Endothelial cell of hepatic sinusoid (primary cell): ENCODE results near the gene SLC4A1.

Source experiments
- in situ Hi-C: cut with HindIII; loops from 2 replicates; pipeline ENCODE4 v1.10.0; 2017; ENCODE audit warnings: low sequenced_read_pairs

The SLC4A1 gene

DNA sequence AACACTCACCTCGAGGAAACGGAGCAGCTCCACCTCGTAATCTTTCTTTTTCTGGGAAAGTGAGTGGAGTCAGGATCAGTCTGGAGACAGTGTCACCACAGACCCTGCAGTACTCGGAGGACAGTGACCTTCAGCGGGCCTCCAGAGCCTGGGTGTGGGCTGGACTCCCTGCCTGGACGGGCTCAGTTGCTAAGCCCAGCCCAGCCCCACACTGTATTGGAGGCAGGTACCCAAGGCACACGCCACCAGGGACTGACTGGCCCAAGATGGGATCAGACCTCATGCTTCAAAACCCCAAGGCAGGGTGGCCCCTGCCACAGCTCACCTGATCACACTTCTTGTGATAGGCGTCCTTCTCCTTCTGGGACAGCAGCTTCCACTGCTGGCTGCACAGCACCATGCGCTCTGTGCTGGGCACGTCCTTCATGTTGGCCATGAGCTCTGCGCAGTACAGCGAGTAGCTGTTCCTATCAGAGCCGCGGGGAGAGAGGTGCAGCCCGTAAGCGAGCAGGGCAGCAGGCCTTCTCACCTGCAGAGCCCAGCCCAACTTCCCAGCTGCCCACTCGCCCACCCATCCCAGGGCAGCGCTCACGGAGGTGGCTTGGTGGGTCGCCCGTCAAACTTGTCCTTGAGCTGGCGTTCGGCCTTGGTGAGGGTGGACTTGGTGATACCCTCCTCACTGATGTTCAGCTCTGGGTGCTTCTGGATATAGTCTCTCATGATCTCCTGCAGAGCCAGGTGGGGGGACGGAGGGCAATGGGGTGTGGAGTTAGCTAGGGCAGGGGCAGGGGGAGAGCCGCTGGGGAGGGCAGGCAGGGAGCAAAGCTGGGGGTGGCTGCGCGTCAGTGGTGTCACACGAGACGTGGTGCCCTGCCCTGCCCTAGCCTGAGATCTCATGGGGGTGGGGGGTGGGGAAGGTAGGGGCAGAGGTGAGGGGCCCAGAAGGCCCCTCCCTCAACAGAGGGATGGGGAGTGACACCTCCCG, 56.4 kb downstream of the SLC4A1 start:
- in situ Hi-C loops: loop anchor here (25.0 kb wide), 1 partner anchor 426 kb away; no protein-coding TSS in a partner anchor

DNA sequence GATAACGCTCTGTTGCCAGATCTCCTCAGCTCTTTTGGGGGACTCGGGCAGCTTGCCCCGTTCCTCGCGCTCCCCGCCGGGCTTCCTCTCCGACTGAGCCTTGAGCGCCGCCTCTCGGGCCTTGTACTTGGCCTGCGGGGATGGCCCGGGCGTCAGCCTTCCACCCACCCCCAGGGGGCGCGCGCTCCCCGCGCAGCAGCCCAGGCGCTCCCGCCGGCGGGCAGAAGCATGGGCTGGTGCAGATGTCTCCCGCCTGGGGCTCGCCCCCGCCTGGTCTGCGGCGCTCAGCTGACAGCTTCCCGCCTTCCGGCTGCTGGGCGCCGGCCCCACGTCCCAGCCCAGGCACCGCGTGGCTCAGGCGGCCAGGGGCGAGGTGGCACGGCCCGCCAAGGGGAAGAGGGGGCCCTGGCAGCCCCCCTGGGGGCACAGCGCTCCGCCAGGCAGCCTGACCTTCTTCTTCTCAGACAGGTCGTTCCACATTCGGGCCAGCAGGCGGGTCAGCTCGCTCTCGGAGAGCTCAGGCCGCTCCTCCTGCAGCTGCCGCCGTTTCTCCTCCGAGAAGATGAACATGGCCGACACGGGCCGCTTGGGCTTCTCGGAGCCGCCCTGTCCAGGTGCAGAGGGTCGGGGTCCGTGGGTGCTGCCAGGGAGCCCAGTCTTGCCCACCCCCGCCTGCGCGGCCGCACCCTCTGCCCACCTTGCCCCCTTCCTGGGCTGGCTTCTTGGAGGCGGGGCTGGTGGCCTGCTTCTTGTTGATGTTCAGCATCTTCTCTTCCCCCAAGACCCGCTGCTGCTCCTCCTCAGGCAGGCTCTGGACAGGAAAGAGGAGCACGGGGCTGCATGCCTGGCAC, 57.4 kb downstream of the SLC4A1 start:
- in situ Hi-C loops: loop anchor here (25.0 kb wide), 1 partner anchor 427 kb away; no protein-coding TSS in a partner anchor

GRCh38 chr17:44209786-44210341, 58.1 kb downstream of the SLC4A1 start:
- in situ Hi-C loops: loop anchor here (10.0 to 25.0 kb wide), 2 partner anchors 225 to 427 kb away; no protein-coding TSS in a partner anchor

GRCh38 chr17:44207743-44208142, 60.2 kb downstream of the SLC4A1 start:
- in situ Hi-C loops: loop anchor here (10.0 to 25.0 kb wide), 2 partner anchors 227 to 430 kb away; no protein-coding TSS in a partner anchor

- in situ Hi-C loops: loop anchor here (10.0 to 25.0 kb wide), 2 partner anchors 227 to 430 kb away; no protein-coding TSS in a partner anchor
Measured at GRCh38 chr17:44207319-44207718, 60.6 kb downstream of the SLC4A1 start.

DNA sequence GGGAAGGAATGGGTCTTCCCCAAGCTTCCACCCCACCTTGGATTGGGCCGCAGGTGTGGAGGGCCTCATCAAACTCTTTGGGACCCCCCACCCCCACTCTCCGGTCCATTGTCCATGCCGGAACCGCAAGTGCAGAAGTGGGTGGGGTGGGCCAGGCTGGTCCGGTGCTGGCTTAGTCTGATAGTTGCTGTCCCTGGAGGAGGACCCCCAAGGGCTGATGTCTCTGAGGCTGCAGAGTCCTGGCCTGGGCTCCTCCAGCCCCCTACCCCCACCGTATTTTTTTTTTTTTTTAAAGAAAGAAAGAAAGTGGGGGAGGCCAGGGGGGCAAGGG, 61.1 kb downstream of the SLC4A1 start:
- in situ Hi-C loops: loop anchor here (10.0 to 25.0 kb wide), 2 partner anchors 228 to 431 kb away; no protein-coding TSS in a partner anchor

DNA sequence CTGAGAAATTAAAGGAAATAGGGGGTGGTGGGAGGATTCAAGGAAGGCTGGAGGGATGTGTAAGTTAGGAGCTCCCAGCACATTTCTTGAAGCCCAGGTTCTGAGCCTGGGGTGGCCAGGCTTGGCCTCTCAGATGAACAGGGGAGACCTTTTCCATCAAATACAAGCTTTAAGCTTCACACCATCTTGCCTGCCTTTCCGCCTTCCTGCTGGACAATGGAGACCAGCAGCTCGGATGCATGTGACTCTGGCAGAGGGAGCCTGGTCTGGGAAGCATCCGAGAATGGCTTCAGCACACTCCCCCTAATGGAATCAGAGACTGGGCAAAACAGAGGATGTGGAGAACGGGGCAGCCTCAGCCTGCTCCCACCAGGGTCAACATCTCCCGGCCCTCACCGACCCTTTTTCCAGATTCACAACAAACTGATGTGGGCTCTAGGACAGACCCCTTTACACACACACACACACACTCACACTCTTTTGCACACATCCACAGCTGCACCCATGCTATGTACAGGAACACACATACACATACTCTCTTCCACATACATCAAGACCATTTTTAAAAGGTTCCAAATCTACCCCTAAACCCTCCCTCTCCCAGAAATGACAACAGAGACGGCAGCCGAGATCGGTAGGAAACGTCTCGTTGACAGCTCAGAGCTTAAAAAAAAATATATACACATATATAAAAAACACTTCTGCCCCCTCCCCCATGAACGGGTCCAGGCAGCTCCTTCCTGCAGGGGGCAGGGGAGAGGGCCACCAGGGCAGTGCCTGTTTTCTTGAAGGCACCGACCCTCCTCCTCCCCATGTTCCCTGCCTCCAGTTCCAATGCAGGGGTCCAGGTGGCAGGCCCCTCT, 61.7 kb downstream of the SLC4A1 start:
- in situ Hi-C loops: loop anchor here (10.0 to 25.0 kb wide), 2 partner anchors 229 to 431 kb away; no protein-coding TSS in a partner anchor

DNA sequence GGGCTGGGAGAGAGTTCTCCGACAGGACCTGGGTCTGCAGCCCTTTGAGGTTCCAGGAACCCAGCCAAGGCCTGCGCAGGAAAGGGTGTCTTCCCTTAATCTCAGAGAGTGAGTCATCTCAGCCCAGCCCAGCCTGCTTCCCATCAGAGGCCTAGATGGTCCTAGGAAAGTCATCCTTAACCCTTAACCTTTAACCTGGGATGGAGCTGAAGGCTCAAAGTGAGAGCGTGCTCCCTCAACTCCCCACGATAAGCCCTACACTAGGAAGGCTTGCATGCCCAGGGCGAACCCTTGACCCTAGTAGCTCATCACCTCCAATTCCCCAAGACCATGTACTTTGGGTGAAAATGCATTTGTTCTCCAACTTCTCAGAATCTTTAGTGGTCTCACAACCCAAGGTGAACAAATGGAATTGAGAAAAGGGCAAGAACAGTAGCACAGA, 63.5 kb downstream of the SLC4A1 start:
- in situ Hi-C loops: loop anchor here (5.0 to 25.0 kb wide), 3 partner anchors 108 to 433 kb away; no protein-coding TSS in a partner anchor

GRCh38 chr17:44203731-44204440, 64.0 kb downstream of the SLC4A1 start:
- in situ Hi-C loops: loop anchor here (5.0 to 25.0 kb wide), 3 partner anchors 108 to 433 kb away; no protein-coding TSS in a partner anchor

- in situ Hi-C loops: loop anchor here (5.0 to 25.0 kb wide), 3 partner anchors 110 to 435 kb away; no protein-coding TSS in a partner anchor
Measured at GRCh38 chr17:44202756-44203155, 65.2 kb downstream of the SLC4A1 start.

- in situ Hi-C loops: loop anchor here (5.0 to 25.0 kb wide), 3 partner anchors 112 to 437 kb away; no protein-coding TSS in a partner anchor
Measured at GRCh38 chr17:44200478-44201155, 67.3 kb downstream of the SLC4A1 start.

GRCh38 chr17:44199553-44200477, 68.1 kb downstream of the SLC4A1 start, which contains the start of gene ATXN7L3:
Gene ATXN7L3 (minus strand): TSS chr17:44199884. CDS start chr17:44198070, 1,814 bp downstream.
- in situ Hi-C loops: loop anchor here (5.0 to 25.0 kb wide), 3 partner anchors 112 to 437 kb away; no protein-coding TSS in a partner anchor

DNA sequence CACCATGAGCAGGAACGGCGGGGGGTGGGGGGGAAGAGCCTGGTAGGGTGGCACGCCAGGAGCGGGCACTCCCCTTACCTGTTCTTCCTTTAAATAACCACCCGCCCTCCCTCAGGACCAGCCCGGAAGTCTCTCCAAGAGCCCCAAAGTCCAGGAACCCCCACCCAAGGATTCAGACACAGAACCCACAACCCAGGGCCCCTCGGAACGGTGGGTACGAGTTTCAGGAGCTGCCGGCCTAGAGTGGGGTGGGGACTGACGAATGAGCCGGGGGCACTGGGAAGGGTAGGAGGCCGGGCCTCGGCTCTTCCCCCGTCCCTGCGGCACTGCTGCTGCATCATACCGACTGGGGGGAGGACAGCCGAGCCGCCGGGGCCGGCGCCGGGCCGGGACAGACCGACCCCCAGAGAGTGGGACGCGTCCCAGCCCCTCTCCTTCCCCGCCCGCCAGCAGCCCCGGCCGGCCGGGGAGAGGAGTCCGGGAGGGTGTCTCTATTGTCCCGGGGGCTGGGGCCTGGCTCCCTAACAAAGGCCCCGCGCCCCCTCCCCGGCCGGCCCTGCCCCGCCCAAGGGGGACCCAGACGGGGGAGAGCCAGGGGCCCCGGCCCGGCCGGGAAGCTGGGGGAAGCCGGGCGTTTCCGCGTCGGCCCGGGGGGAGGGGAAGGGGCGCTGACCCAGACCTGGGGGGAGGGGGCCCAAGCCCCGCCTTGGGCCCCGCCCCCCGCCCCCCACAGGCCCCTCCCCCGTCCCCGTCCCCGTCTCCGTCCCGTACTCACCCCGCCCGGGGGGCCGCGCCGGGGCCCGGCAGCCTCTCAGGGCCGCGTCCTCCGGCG, 69.0 kb downstream of the SLC4A1 start:
- in situ Hi-C loops: no loop called here
